CD4-positive, alpha-beta T cell (primary cell): ENCODE results near the gene CISTR. TPM values are rescaled to one million over a fixed set of nuclear protein-coding genes. Genes with fewer than 3 reads are reported as not detected.
A peak's percentile ranks its signal among the peaks of the same experiment; 100 is the strongest.

Experiments
- ATAC-seq: fragments of 200-7000 bp; cut with Tn5 transposase; one replicate; pipeline ENCODE4 v1.10.0; 2022; ENCODE audit warnings: mild to moderate bottlenecking; ENCODE audit not compliant: poor library complexity
- CTCF ChIA-PET: fragments of 350-600 bp; sonication (Branson Sonifier 250); formaldehyde crosslinking; loops from one replicate; lab custom pipeline; 2021; ENCODE audit warnings: antibody characterized with exemption, inconsistent platforms; lab: Charles Lee
- POLR2A ChIA-PET: fragments of 350-600 bp; sonication (Branson Sonifier 250); formaldehyde crosslinking; loops from one replicate; lab custom pipeline; 2021; ENCODE audit warnings: antibody characterized with exemption, inconsistent platforms; lab: Charles Lee
- DNase-seq, 14 experiments: peaks; one replicate each; pipeline ENCODE4 v3.0.0-alpha.2; 2013 to 2020; ENCODE audit warnings: mixed read lengths in 2 of 14
- H3K27ac ChIP-seq, 2 donors: one replicate each; pipeline versions ENCODE4 v1.5.1 to v1.7.0; 2013; ENCODE audit warnings: low read length in 2 of 2, low read depth in 1 of 2, mild to moderate bottlenecking in 1 of 2
- H3K27me3 ChIP-seq, 2 experiments: 1 replicate in 1 of 2; 2 replicates in 1 of 2; pipeline versions ENCODE4 v1.6.1 to v1.7.0; 2013; ENCODE audit warnings: low read length in 2 of 2, control low read depth in 1 of 2, mild to moderate bottlenecking in 1 of 2, moderate library complexity in 1 of 2; ENCODE audit not compliant: insufficient read depth in 2 of 2, control insufficient read depth in 1 of 2
- H3K36me3 ChIP-seq: one replicate; pipeline ENCODE4 v1.6.1; 2013; ENCODE audit warnings: low read length, control low read depth; ENCODE audit not compliant: insufficient read depth
- H3K4me1 ChIP-seq: one replicate; pipeline ENCODE4 v1.6.1; 2013; ENCODE audit warnings: low read length, control low read depth; ENCODE audit not compliant: insufficient read depth
- H3K4me3 ChIP-seq: one replicate; pipeline ENCODE4 v1.5.1; 2013; ENCODE audit warnings: mild to moderate bottlenecking, low read length, moderate library complexity
- H3K9me3 ChIP-seq, 2 experiments: 1 replicate in 1 of 2; 2 replicates in 1 of 2; pipeline versions ENCODE4 v1.6.1 to v1.7.0; 2013; ENCODE audit warnings: low read length in 2 of 2, mild to moderate bottlenecking in 2 of 2, control low read depth in 1 of 2, moderate library complexity in 1 of 2; ENCODE audit not compliant: control insufficient read depth in 1 of 2, insufficient read depth in 1 of 2
- H3K27ac Mint-ChIP-seq: one replicate; pipeline ENCODE4 v1.8.0; 2020; ENCODE audit warnings: mixed read lengths
- H3K27me3 Mint-ChIP-seq: one replicate; pipeline ENCODE4 v1.8.0; 2021; ENCODE audit warnings: mixed read lengths
- H3K36me3 Mint-ChIP-seq: one replicate; pipeline ENCODE4 v1.8.0; 2021; ENCODE audit warnings: low read depth, mixed read lengths
- H3K4me1 Mint-ChIP-seq: one replicate; pipeline ENCODE4 v1.8.0; 2021; ENCODE audit warnings: low read depth, mixed read lengths
- H3K4me3 Mint-ChIP-seq: one replicate; pipeline ENCODE4 v1.8.0; 2020; ENCODE audit warnings: mild to moderate bottlenecking, mixed read lengths
- H3K9me3 Mint-ChIP-seq: one replicate; pipeline ENCODE4 v1.8.0; 2020; ENCODE audit warnings: mixed read lengths
- intact Hi-C, 2 experiments: fragments of 100-400 bp; cut with DNase I in 1 of 2; cut with micrococcal nuclease in 1 of 2; formaldehyde crosslinking; loops; one replicate each; pipeline versions ENCODE4 v1.15.1 to v1.9.0; 2023 to 2025; cut with DNase I, micrococcal nuclease
- total RNA-seq, 174 experiments: library from RNA in 2 of 174; stranded (reverse) in 2 of 174; gene quantifications; one replicate each; pipeline ENCODE4 v1.2.3 and lab custom pipeline; 2021 to 2026
- TF ChIP-seq, protein P1 (sequence below): fragments of 200-600 bp; IDR thresholded peaks from one replicate; pipeline ENCODE4 v1.8.0; 2022; ENCODE audit warnings: antibody characterized with exemption, mild to moderate bottlenecking

CISTR gene
- total RNA-seq, 2 experiments from 2014 or later = not detected

DNA sequence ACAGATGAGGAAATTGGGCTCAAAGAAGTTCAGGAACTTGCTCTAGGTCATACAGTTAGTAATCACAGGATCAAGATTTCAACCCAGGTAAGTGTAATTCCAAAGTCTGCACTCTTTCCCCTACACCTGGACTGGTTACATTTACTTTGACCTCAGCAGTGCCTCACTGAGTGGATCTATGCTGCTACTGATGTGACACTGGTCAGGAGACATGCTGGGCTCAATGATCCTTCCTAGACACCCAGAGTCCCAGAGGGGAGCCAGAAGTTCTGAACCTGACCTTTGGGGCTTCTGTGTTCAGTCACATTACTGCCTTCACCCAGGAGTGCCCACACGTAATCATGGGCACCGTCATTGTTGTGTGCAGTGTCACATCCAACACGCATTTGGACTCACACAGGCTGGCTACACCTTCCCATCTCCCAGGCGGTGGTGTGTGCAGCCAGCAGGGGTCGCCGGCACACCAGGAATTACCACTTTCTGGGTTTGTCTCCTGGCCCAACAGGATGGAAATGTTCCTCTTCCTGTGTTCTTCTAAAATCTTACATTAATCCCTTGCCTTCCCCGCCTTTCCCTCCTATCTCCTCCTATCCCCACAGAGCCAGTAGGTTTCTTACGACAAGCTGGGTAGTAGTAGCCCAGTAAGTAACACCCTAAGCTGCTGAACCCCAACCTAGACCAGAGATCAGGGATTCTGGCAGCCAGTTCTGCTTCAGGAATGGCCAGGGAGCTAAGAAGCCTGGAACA lies 50.1 kb downstream of the CISTR start:
- ATAC-seq (peak; percentile 91), DNase-seq (peak; percentile 61 to 85 (median 72))
- H3K4me1 ChIP-seq = peaks cover 4% of the 10 kb centered on the region
- no peak overlapping the region for H3K4me3 ChIP-seq
- Mint-ChIP-seq H3K4me1 (peaks cover 6% of the 10 kb centered on the region), H3K27ac (no peak overlapping the region), H3K4me3 (no peak overlapping the region), H3K9me3 (no peaks in the 10 kb centered on the region), H3K27me3 (peaks cover 95% of the 10 kb centered on the region), H3K36me3 (no peaks in the 10 kb centered on the region)
- H3K36me3 ChIP-seq = no peaks in the 10 kb centered on the region
- peaks cover 50 to 62% of the 10 kb centered on the region in 2 experiments for H3K27me3 ChIP-seq
- ChIA-PET CTCF (interaction anchor here (1.3 to 2.9 kb wide), 3 partner anchors 26 to 45 kb away, joined by 7 to 28 read pairs (median 11); partner anchors contain the start of gene CALCOCO1), POLR2A (interaction anchor here (0.9 kb wide), 1 partner anchor 42 kb away, joined by 6 read pairs; no protein-coding TSS in a partner anchor)
- peaks cover 0 to 4% of the 10 kb centered on the region in 2 experiments for H3K9me3 ChIP-seq
- TF ChIP-seq, protein P1, sequence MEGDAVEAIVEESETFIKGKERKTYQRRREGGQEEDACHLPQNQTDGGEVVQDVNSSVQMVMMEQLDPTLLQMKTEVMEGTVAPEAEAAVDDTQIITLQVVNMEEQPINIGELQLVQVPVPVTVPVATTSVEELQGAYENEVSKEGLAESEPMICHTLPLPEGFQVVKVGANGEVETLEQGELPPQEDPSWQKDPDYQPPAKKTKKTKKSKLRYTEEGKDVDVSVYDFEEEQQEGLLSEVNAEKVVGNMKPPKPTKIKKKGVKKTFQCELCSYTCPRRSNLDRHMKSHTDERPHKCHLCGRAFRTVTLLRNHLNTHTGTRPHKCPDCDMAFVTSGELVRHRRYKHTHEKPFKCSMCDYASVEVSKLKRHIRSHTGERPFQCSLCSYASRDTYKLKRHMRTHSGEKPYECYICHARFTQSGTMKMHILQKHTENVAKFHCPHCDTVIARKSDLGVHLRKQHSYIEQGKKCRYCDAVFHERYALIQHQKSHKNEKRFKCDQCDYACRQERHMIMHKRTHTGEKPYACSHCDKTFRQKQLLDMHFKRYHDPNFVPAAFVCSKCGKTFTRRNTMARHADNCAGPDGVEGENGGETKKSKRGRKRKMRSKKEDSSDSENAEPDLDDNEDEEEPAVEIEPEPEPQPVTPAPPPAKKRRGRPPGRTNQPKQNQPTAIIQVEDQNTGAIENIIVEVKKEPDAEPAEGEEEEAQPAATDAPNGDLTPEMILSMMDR = peak; percentile 90
- intact Hi-C loops = loop anchor here (1.0 to 10.0 kb wide), 2 partner anchors 45 to 503 kb away; no protein-coding TSS in a partner anchor
- no peak overlapping the region for H3K27ac ChIP-seq

DNA sequence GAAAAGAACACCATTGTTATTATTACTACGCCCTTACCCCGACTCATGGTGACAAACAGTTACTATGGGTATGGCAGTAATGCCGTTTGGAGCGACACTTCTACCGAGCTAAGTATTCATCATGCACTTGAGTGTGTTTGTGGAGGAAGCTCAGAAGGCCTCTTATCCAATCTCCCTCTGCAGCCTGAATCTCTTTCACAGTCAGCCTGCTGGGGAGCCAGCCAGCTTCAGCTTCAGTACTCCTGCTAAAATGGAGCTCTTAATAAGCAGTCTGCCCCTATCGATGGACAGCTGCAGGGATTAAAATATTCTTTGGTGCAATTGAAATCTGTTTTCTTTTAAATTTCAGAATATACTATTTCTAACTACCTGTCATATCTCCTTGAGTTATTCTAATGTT lies 51.2 kb downstream of the CISTR start:
- no peak overlapping the region for H3K27ac ChIP-seq
- Mint-ChIP-seq H3K9me3 (no peaks in the 10 kb centered on the region), H3K27me3 (peaks cover 96% of the 10 kb centered on the region), H3K36me3 (no peaks in the 10 kb centered on the region), H3K4me1 (peaks cover 17% of the 10 kb centered on the region), H3K4me3 (no peak overlapping the region), H3K27ac (no peak overlapping the region)
- peaks cover 0 to 4% of the 10 kb centered on the region in 2 experiments for H3K9me3 ChIP-seq
- H3K4me3 ChIP-seq = no peak overlapping the region
- CTCF ChIA-PET = interaction anchor here (0.8 to 3.0 kb wide), 5 partner anchors 10 to 501 kb away, joined by 3 to 33 read pairs (median 4); no protein-coding TSS in a partner anchor
- POLR2A ChIA-PET = interaction anchor here (1.5 kb wide), 1 partner anchor 46 kb away, joined by 5 read pairs; no protein-coding TSS in a partner anchor
- peaks cover 60 to 73% of the 10 kb centered on the region in 2 experiments for H3K27me3 ChIP-seq
- no peaks in the 10 kb centered on the region for H3K36me3 ChIP-seq
- intact Hi-C loops = loop anchor here in 1 of 2 experiments (10.0 kb wide), 1 partner anchor 504 kb away; no protein-coding TSS in a partner anchor
- peaks cover 16% of the 10 kb centered on the region for H3K4me1 ChIP-seq
- ATAC-seq (no peak), DNase-seq (no peak)
- TF ChIP-seq, protein P1 = no peak

DNA sequence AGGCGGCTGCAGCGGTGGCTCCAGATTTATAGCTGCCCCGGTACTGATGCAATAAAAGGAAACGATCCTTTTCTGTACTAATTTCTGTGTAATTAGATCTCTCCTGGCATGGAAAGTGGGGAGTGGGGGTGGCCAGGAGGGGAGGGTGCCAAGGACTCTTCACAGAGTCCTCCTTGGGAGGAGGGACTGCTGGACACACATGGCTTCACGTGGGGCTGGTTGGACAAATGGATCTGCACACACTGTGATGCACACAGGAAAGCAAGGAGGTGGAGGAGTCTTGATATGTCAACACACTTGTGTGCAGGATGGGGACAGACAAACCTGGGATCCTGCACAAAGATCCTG lies 52.1 kb downstream of the CISTR start:
- H3K4me1 Mint-ChIP-seq = peaks cover 26% of the 10 kb centered on the region
- H3K4me3 Mint-ChIP-seq = no peak overlapping the region
- intact Hi-C loops = loop anchor here in 1 of 2 experiments (10.0 kb wide), 1 partner anchor 505 kb away; no protein-coding TSS in a partner anchor
- TF ChIP-seq, protein P1 = no peak
- no peak for DNase-seq
- no peaks in the 10 kb centered on the region for H3K9me3 Mint-ChIP-seq
- no peak overlapping the region for H3K4me3 ChIP-seq
- ChIA-PET POLR2A (interaction anchor here (0.6 to 1.5 kb wide), 2 partner anchors 47 to 121 kb away, joined by 3 to 5 read pairs; no protein-coding TSS in a partner anchor), CTCF (interaction anchor here (1.1 to 3.0 kb wide), 4 partner anchors 44 to 58 kb away, joined by 3 to 33 read pairs (median 8); no protein-coding TSS in a partner anchor)
- no peak overlapping the region for H3K27ac ChIP-seq
- H3K27me3 Mint-ChIP-seq = peaks cover 98% of the 10 kb centered on the region
- peaks cover 68 to 82% of the 10 kb centered on the region in 2 experiments for H3K27me3 ChIP-seq
- peaks cover 0 to 8% of the 10 kb centered on the region in 2 experiments for H3K9me3 ChIP-seq
- H3K27ac Mint-ChIP-seq = no peak overlapping the region
- ATAC-seq = no peak
- H3K4me1 ChIP-seq = peaks cover 25% of the 10 kb centered on the region
- H3K36me3 Mint-ChIP-seq = no peaks in the 10 kb centered on the region
- H3K36me3 ChIP-seq = no peaks in the 10 kb centered on the region
